Omental fat pad (tissue), 4 donors: ENCODE data around the gene MAPK14. TPM values are rescaled to one million over a fixed set of nuclear protein-coding genes. Genes with fewer than 3 reads are reported as not detected.

Experiments used
- ATAC-seq: fragments of 150-250 bp; one replicate; pipeline ENCODE4 v1.9.1; 2016; ENCODE audit warnings: mild to moderate bottlenecking, moderate library complexity; ENCODE audit not compliant: low FRiP score
- DNase-seq: peaks from one replicate; pipeline ENCODE4 v3.0.0-alpha.2; 2019; ENCODE audit warnings: low spot score
- total RNA-seq, 4 donors: library from RNA; depleted of rRNA; stranded (reverse); fragments of >200 nt; gene quantifications; one replicate each; pipeline ENCODE4 v1.1.0, GENCODE V29; 2016
- TF ChIP-seq, protein P1 (sequence below), 3 donors: fragments of 450-650 bp; IDR thresholded peaks; one replicate each; pipeline ENCODE4 v1.5.1; 2016 to 2017; ENCODE audit warnings: antibody characterized with exemption in 3 of 3, mild to moderate bottlenecking in 3 of 3, moderate library complexity in 2 of 3

Gene MAPK14
- total RNA-seq, 4 donors from 2014 or later = 91.9 to 133 (median 117) TPM

DNA sequence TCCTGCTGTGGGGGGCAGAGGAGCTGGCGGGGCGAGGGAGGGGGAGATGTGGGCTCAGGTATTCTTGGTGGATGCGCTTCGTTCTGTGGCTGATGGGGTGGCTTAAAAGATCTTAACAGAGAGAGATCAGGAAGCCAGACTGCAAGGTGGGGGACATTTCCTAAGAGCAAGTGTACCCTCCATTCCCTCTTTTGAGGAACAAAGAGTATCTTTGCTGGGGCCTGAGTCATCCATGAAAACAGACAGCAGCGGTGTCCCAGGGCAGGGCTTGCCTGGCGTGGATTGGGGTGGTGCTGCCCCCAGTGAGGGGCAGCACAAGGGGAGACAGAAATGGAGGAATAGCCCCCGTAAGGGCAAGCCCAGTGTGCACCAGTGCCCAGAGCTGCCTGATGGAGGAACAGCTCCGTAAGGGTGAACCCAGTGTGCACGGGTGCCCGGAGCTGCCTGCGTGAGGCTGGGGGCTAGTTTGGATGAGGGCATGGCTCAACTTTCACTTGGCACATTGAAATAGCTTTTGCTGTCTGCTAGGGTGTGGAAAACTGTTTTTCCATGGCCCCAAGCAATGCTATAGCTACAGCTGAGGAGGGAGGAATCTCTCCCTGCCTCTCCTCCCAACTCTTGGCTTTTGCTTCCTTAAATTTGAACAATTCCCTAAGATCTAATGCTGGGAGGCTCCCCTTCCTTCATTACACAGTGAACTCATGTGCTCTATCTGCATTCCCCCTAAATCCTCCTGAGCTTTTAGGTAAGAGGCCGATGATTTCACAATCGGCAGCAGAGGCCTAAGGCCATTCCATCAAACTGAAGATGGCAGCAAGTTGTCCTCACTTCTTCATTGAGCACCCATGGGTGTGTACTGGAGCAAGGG lies 115.6 kb downstream of the MAPK14 start:
- no peak for DNase-seq
- TF ChIP-seq, protein P1, sequence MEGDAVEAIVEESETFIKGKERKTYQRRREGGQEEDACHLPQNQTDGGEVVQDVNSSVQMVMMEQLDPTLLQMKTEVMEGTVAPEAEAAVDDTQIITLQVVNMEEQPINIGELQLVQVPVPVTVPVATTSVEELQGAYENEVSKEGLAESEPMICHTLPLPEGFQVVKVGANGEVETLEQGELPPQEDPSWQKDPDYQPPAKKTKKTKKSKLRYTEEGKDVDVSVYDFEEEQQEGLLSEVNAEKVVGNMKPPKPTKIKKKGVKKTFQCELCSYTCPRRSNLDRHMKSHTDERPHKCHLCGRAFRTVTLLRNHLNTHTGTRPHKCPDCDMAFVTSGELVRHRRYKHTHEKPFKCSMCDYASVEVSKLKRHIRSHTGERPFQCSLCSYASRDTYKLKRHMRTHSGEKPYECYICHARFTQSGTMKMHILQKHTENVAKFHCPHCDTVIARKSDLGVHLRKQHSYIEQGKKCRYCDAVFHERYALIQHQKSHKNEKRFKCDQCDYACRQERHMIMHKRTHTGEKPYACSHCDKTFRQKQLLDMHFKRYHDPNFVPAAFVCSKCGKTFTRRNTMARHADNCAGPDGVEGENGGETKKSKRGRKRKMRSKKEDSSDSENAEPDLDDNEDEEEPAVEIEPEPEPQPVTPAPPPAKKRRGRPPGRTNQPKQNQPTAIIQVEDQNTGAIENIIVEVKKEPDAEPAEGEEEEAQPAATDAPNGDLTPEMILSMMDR (IDR thresholded peaks at IDR 0.05) = no peak
- ATAC-seq = no peak

DNA sequence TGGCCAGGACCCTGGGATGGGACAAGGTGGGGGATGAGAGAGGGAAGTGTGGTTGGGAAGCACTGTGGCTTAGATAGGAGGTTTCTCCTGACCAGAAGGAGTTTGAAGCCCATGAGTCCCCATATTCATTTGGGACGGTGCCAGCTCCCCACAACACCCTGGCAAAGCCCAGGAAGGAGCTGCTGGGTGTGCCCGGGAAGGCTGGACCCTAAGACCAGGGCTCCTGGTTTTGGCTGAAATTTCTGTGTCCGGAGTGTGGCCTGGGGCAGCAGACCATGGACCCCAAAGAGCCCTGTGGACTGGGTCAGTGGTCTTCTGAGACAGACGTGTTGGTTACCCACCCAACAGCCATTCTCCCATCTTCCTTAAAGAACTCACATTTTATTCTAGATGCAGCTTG lies 117.9 kb downstream of the MAPK14 start:
- no peak for ATAC-seq
- no peak for DNase-seq
- TF ChIP-seq, protein P1 (IDR thresholded peaks at IDR 0.05) = no peak

DNA sequence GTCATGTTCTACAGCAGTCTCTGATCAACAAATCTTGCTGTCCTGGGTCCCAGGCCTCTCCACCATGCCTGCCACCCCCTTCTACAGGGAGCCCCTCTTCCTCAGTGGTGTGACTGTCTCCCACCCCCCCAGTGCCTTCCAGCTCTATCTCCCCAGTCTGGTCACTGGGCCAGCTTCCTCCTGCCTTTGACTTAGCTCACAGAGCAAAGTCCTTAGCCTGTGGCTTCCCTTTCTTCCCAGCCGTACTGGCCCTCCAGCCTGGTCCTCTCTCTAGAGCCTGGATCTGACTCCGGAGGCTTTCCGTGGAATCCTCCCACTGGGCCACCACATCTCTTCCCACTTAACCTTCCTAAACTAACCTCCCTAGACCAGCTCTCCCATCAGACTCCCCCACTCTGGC lies 119.7 kb downstream of the MAPK14 start:
- DNase-seq (no peak), ATAC-seq (no peak)
- TF ChIP-seq, protein P1 (IDR thresholded peaks at IDR 0.05) = no peak

DNA sequence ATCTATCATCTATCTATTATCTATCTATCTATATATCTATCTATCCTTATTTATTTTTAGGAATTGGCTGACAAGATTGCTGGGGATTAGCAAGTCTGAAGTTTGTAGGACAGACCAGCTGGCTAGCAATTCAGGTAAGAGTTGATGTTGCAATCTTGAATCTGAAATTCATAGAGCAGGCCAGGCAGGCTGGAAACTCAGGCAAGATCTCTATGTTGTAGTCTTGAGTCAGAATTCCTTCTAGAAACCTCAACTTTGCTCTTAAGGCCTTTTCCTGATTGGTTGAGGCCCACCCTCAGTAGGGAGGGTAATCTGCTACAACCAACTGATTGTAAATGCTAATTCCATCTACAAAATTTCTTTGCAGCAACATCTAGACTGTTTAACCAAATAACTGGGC lies 121.9 kb downstream of the MAPK14 start:
- ATAC-seq = peak; percentile 52
- TF ChIP-seq, protein P1 (IDR thresholded peaks at IDR 0.05) = no peak
- DNase-seq = no peak

DNA sequence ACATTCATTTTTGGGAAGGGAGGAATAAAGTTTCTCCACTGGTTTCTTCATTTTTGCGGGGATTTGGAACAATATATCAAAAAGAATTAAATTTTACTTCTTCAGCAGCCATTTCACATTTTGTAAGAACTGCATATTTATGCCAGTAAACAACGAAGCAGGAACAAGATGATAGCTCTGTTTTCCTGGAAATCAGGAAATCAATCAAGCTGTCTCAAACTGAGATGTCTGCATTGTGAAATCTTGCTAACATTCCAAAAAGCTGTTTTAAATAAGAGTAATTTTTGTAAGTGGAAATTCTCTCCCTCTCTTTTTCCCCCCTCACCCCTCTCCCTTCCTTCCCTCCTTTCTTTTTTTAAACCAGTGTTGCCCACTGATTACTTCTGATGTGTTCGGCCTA lies 122.7 kb downstream of the MAPK14 start:
- no peak for DNase-seq
- ATAC-seq = peak; percentile 76
- TF ChIP-seq, protein P1 (IDR thresholded peaks at IDR 0.05) = no peak

DNA sequence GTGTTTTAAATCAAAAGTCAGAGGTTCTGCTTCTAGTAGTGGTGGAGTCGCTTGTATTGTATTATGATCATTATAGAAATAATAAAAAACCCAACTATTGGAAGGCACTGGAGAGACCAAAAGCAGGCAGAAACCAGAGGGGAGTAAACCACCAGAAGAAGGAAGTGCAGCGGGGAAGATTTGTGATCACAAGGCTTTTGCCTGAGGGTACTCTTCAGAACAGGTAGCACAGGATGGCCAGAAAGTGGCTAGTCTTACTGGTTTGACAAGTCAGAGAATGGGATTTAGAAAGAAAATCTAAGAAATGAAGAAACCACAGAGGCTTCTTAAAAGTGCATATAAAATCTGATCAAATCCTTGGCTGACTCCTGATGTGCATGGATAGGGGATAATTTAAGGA lies 126.7 kb downstream of the MAPK14 start:
- DNase-seq (no peak), ATAC-seq (no peak)
- TF ChIP-seq, protein P1 (IDR thresholded peaks at IDR 0.05) = no peak

DNA sequence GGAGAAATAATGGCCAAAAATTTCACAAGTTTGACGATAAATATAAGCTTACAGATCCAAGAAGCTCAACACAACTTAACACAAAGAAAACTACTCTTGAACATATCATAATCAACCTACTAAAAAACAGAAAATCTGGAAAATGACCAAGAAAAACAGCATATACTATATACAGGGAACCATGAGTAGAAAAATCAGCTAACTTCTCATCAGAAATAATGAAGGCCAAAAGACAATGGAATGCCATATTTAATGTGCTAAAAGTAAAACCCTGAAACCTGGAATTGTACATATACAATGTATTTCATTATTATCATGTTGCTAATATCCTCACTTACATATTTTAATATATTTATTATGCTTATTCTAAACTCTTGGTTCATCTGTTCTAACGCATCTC lies 128.1 kb downstream of the MAPK14 start:
- TF ChIP-seq, protein P1 (IDR thresholded peaks at IDR 0.05) = no peak
- DNase-seq = no peak
- no peak for ATAC-seq
